GM12864 (cell line): ENCODE data around the gene PRDM5.

ENCODE experiments used
- DNase-seq: peaks from one replicate; pipeline ENCODE4 v3.0.0-alpha.2; 2011; ENCODE audit warnings: low read depth
- H3K4me3 ChIP-seq: 2 replicates; pipeline ENCODE4 v1.5.1; 2011; ENCODE audit warnings: mild to moderate bottlenecking, low read depth, low read length, control low read depth
- TF ChIP-seq, protein P1 (sequence below): IDR thresholded peaks from 2 replicates; pipeline ENCODE4 v1.5.1; 2011; ENCODE audit warnings: low read depth, mild to moderate bottlenecking, moderate library complexity, low read length, control low read depth, inconsistent platforms; ENCODE audit errors: missing control alignments

Gene PRDM5

GRCh38 chr4:120714417-120715010, 208.0 kb downstream of the PRDM5 start:
- H3K4me3 ChIP-seq, result no peak overlapping the region
- no peak for DNase-seq
- TF ChIP-seq, protein P1, sequence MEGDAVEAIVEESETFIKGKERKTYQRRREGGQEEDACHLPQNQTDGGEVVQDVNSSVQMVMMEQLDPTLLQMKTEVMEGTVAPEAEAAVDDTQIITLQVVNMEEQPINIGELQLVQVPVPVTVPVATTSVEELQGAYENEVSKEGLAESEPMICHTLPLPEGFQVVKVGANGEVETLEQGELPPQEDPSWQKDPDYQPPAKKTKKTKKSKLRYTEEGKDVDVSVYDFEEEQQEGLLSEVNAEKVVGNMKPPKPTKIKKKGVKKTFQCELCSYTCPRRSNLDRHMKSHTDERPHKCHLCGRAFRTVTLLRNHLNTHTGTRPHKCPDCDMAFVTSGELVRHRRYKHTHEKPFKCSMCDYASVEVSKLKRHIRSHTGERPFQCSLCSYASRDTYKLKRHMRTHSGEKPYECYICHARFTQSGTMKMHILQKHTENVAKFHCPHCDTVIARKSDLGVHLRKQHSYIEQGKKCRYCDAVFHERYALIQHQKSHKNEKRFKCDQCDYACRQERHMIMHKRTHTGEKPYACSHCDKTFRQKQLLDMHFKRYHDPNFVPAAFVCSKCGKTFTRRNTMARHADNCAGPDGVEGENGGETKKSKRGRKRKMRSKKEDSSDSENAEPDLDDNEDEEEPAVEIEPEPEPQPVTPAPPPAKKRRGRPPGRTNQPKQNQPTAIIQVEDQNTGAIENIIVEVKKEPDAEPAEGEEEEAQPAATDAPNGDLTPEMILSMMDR, result no peak

DNA sequence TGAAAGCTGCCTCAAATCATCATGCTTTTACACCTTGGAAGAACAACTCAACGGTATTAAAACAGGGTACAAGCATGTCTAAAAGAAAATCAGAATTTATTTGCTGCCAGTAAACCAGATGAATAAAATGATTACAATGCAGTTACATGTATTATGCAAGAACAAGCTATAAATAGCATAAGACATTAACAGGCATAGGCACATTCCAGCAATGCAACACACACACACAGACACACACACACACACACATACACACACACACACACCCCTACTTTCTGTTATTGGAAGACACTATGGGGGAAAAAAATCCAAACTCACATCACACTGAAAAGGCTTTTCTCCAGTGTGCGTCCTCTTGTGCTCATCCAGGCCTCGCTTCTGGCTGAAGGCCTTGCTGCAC, 212.5 kb downstream of the PRDM5 start:
- H3K4me3 ChIP-seq, result no peak overlapping the region
- DNase-seq, result no peak
- TF ChIP-seq, protein P1, result no peak

- TF ChIP-seq, protein P1, result no peak
- DNase-seq, result no peak
- H3K4me3 ChIP-seq, result no peak overlapping the region
Measured at GRCh38 chr4:120704538-120704937, 218.0 kb downstream of the PRDM5 start.

DNA sequence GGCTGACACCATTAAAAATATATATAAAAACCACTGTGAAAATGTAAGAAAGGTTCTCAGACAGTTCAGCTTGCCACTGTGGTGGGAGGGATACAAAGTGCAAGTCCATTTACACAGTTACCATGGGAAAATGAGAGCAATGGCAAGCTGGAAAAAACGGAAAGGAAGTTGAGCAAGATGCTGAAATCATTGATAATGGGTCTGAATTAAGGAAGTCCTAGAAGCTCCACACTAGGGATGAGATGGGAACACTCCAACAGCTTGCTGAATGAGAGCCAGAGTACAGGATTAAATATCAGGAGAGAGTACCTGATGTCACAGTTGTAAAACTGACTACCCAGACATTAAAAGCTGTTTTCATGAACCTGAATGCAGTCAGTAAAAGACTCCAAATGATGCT, 218.6 kb downstream of the PRDM5 start:
- TF ChIP-seq, protein P1, result no peak
- DNase-seq, result no peak

GRCh38 chr4:120699354-120699753, 223.2 kb downstream of the PRDM5 start:
- H3K4me3 ChIP-seq, result no peak overlapping the region
- DNase-seq, result no peak
- TF ChIP-seq, protein P1, result no peak

More for the DNA sequence above, 218.6 kb downstream of the PRDM5 start:
- no peak overlapping the region for H3K4me3 ChIP-seq

DNA sequence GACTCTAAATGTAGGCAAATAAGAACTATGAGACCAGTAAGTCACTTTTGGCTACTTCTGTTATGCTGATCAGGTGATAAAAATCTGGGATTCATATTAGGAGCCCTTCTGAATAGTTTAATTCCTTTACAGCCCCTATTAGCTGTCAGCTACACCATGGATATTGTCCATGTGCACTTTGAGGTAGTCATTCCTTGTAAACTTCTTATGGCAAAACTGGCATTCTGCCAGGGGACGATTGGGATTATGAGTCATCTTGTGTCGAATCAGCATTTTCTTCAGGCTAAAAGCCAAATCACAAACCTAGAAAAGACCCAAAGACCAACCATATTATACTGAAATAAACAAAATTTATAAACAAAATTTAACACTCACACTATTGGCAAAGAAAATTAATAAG, 227.6 kb downstream of the PRDM5 start:
- no peak for DNase-seq
- TF ChIP-seq, protein P1, result no peak
- no peak overlapping the region for H3K4me3 ChIP-seq

DNA sequence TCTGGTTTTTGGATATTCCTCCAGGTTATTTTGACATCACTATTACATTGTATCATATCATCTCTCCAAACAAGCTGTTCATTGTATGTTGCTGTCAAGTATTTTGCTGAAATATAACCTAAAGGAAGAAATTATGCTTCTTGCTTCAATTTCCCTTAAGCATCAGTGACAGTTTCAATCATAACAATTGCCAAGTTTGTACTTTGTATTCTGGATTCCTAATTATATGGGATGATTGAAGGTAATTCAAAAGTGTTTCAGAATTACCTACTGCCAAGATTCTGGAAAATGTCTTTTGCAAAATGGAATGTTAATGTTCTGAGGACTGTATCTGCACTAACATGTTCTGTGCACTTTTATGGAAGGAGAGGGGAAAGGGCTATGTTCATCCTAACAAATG, 228.7 kb downstream of the PRDM5 start:
- no peak for DNase-seq
- H3K4me3 ChIP-seq, result no peak overlapping the region
- TF ChIP-seq, protein P1, result no peak
